Fibroblast of skin of abdomen (primary cell): Measurements from ENCODE around the gene ADCY5.

Source experiments
- DNase-seq: peaks from one replicate; pipeline ENCODE4 v3.0.0-alpha.2; 2013

ADCY5 gene

DNA sequence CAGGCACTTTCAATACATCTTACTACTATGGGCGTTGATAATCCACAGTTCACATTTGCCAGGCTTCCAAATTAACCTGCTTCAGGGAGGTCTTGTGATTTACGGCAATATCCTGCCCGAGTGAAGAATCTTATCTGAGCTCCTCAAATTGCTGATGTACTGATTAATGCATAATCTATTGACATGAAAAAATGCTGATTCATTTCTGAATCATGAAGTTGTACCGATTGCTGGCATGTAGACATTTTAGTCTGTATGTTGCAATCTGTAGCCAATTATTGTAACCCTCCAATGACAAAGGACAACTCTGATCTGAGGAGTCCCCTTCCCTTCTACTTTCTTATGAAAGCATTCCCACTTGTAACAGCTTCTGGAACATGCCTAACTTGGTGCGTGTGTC, 150.0 kb downstream of the ADCY5 start:
- DNase-seq, result peak; percentile 31

GRCh38 chr3:123297627-123297899, 151.3 kb downstream of the ADCY5 start:
- DNase-seq, result no peak

- no peak for DNase-seq
These were observed 151.9 kb downstream of the ADCY5 start for GRCh38 chr3:123296836-123297626.

DNA sequence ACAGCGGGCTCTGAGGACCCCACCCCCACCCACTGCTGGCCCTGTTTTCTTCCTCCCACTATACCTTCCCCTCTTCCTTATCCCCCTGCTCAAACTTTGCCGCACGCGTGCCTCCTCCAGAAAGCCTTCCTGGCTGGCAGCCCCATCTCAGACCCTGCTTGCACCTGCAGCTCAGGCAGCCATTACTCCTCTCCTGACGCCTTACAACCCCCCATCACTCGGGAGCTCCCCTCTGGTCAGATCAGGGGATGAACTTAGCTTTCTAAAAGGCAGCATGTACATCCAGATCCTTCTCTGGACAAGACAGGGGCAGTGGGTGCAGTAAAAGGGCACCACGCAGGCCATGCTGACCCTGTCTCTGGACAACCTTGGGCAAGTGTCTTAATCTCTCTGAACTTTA, 152.6 kb downstream of the ADCY5 start:
- DNase-seq, result no peak

GRCh38 chr3:123295901-123296250, 153.0 kb downstream of the ADCY5 start:
- no peak for DNase-seq

DNA sequence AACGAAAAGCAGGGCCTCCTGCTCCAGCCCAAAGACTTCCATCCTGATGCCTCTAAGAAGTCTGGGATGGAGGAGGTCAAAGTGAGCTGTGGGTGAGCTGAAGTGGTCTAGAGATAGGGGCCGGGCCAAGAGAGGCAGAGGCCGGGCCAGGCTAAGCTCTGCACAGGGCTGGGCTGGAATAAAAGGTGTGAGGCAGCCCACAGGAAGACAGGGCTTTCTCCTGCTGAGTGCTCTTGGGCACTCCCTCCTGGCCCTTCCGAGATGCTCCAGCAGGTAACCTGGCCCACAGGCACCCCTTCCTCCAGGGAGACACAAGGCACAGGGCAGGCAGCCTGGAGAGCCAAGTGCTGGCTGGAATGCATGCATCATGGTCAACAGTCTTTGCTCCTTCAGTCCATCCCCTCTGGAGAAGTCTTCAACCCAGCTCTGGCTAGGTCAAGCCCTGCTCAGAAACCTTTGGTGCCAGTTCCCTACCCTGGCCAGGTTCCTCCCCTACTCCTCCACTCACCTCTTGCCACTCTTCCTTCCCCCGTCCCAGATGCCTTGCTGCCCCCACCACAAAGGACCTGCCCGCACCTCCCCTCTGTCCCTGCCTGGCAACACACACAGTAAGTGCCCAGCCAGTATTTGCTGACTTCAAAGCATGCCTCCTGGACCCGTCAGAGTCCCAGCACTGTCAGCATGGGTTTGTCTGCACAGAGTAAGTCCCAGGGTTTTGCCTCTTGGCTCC, 153.6 kb downstream of the ADCY5 start:
- DNase-seq, result no peak

GRCh38 chr3:123294296-123294938, 154.5 kb downstream of the ADCY5 start:
- DNase-seq, result no peak

DNA sequence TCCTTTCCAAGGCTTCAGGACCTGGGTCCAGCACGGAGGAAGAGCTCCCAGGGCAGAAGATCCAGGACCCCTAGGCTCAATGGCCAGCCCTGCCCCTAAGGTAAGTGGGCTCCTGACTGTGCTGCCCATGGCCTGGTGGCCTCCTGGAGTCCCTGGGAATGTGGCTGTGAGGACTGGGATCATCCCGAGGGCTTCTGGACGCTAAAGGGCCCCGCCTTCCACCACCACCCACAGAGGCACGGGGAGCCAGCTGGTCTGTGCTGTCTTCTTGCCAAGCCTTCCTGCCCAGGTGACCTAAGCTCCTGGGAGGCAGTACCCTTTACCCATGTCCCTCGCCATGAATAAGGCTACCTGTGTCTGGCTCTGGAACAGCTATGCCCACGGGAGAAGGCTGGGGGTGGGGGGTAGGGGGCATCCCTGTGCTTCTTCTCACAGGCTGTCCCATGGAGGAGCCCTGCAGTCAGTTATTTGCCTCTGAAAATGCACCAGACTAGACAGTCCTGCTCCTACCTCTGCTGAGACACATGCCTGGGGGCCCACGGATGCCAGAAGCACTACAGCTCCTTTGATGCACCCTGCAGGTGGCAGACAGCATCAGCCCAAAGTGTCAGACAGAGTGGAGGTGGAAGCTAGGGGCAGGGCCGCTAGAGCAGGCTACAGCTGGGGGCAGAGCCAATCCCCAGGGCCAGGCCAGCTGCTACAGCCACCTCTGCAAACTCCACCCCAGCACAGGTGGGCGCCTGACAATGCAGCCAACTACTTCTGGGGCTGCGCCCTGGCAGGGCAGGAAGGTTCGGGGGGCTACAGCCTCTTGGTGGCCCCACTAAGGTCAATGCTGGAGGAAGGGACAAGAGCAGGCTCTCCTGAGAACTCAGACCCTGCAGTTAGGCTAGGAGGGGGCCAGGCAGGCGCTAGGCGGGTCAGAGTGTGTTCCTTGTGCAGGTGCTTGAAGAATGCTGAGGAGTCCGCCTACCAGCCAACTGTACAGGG, 156.3 kb downstream of the ADCY5 start:
- no peak for DNase-seq

- no peak for DNase-seq
These were observed 157.5 kb downstream of the ADCY5 start for GRCh38 chr3:123291404-123291803.

GRCh38 chr3:123290962-123291361, 157.9 kb downstream of the ADCY5 start:
- no peak for DNase-seq

DNA sequence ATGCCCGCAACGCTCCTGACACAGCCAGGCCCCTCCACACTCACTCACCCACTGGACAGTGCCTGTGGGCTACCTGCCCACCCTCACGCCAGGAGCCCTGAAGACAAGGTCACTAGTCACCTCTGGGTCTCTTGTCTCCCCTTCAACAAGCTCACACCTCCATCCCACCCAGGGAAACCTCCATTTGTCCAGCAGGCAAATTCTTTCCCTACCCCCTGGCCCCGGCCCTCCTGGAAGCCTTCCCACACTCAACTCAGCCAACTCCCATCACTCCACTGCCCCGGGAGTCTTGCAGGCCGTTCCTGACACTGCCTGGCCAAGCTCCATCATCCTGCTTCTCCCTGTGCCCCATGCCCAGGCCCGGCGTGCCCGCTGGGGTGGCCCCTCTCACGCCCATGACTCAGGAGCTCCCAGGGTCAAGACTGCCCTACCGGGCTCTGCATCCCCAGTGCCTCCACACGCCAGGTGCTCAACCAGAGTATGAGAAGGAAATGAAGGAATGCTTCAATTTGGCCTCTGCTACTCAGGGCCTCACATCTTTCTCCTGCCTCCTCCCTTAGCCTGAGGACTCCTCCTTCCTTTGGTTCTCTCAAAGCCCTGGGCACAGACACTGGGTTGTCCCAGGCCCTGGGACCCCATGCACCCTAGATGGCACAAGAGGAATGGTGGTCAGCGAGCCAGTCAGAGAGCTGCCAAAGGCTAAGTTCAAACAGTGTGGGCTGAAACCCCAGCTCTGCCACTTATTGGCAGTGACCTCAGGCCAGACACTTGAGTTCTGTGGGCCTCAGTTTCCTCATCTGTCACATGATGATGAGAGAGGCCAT, 158.6 kb downstream of the ADCY5 start:
- no peak for DNase-seq

- no peak for DNase-seq
These were observed 159.3 kb downstream of the ADCY5 start for GRCh38 chr3:123289391-123290106.

- no peak for DNase-seq
These were observed 161.0 kb downstream of the ADCY5 start for GRCh38 chr3:123287962-123288302.

- no peak for DNase-seq
These were observed 161.6 kb downstream of the ADCY5 start for GRCh38 chr3:123287051-123287961.

- DNase-seq, result peak; percentile 64
These were observed 162.4 kb downstream of the ADCY5 start for GRCh38 chr3:123286308-123287023.

DNA sequence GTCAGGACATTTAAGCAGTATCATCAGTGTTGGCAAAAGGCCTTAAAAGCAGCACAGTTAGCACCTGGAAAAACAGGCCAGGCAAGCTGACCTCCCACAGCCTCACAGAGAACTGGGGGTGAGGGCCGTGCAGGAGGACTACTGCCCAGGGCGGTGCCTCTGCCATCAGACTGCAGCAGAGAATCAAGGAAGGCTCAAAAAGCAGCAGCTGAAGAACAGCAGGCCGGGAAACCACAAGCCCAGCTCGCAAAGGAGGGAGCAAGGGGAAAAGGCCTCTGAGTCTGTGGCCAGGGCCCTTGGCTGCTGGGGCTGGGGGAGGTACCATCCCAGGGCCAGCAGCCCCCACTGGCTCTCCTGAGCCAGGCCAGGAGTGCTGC, 163.0 kb downstream of the ADCY5 start:
- no peak for DNase-seq

GRCh38 chr3:123285479-123285878, 163.4 kb downstream of the ADCY5 start:
- no peak for DNase-seq

GRCh38 chr3:123285066-123285465, 163.8 kb downstream of the ADCY5 start:
- DNase-seq, result no peak

- no peak for DNase-seq
These were observed 164.4 kb downstream of the ADCY5 start for GRCh38 chr3:123284399-123285010.
